Astrocyte of the spinal cord (primary cell): ENCODE results near the gene USP7.
"Not testable (repeated sequence)": the region's sequence is repeated elsewhere in the genome, so short reads cannot be mapped to it uniquely, and the experiment has no call there.

Experiments
- DNase-seq: peaks from one replicate; pipeline ENCODE4 v3.0.0; 2011; ENCODE audit warnings: low read depth, low spot score
- H3K4me3 ChIP-seq: 2 replicates; pipeline ENCODE4 v1.5.1; 2011; ENCODE audit warnings: low read depth, mild to moderate bottlenecking, low read length, moderate library complexity
- CTCF ChIP-seq: IDR thresholded peaks from 2 replicates; pipeline ENCODE4 v1.5.1; 2012; ENCODE audit warnings: low read depth, mild to moderate bottlenecking, low read length, inconsistent platforms
- in situ Hi-C: cut with HindIII; loops from 2 replicates; pipeline ENCODE4 v1.10.0; 2017; ENCODE audit warnings: low sequenced_read_pairs

Gene USP7

GRCh38 chr16:8882725-8883377 lies 80.9 kb downstream of the USP7 start:
- no peak overlapping the region for H3K4me3 ChIP-seq
- DNase-seq: no peak
- in situ Hi-C loops: no loop called here
- TF ChIP-seq CTCF: no peak

- TF ChIP-seq CTCF: no peak
- no peak for DNase-seq
- no peak within 1 kb of the TSS for H3K4me3 ChIP-seq
- in situ Hi-C loops: no loop called here
Observed at GRCh38 chr16:8882041-8882617, 81.6 kb downstream of the USP7 start, which contains the start of gene LITAFD. TSS of gene LITAFD (plus strand) at chr16:8882351. CDS start at chr16:8884356, 2,005 bp downstream.

- DNase-seq: no peak
- in situ Hi-C loops: no loop called here
- H3K4me3 ChIP-seq: no peak overlapping the region
- no peak for TF ChIP-seq CTCF
Observed at GRCh38 chr16:8880839-8881510, 82.7 kb downstream of the USP7 start.

- no peak overlapping the region for H3K4me3 ChIP-seq
- peak; percentile 59 for DNase-seq
- TF ChIP-seq CTCF: no peak
- in situ Hi-C loops: no loop called here
Observed at GRCh38 chr16:8878523-8878911, 85.2 kb downstream of the USP7 start.

- TF ChIP-seq CTCF: no peak
- in situ Hi-C loops: no loop called here
- no peak for DNase-seq
Observed at GRCh38 chr16:8877894-8878522, 85.7 kb downstream of the USP7 start.

GRCh38 chr16:8875317-8875716 lies 88.4 kb downstream of the USP7 start:
- DNase-seq, in situ Hi-C loops, H3K4me3 ChIP-seq: not testable (repeated sequence)

More at GRCh38 chr16:8877894-8878522, 85.7 kb downstream of the USP7 start:
- no peak overlapping the region for H3K4me3 ChIP-seq
